Stimulated activated CD8-positive, alpha-beta memory T cell treated with anti-CD3 and anti-CD28 coated beads, Interleukin-7, amount 100 ng/mL, for 48 hours (primary cell): Measurements from ENCODE around the gene LAMP1.
A peak's percentile ranks its signal among the peaks of the same experiment; 100 is the strongest.
"Not testable (repeated sequence)": the region's sequence is repeated elsewhere in the genome, so short reads cannot be mapped to it uniquely, and the experiment has no call there.

ENCODE experiments used
- DNase-seq, 2 donors: peaks; one replicate each; pipeline ENCODE4 v3.0.0-alpha.2; 2020; ENCODE audit warnings: low read depth in 1 of 2; ENCODE audit errors: extremely low read depth in 1 of 2

The LAMP1 gene

GRCh38 chr13:113295776-113296175 lies 1.3 kb upstream of the LAMP1 start:
- DNase-seq = no peak

DNA sequence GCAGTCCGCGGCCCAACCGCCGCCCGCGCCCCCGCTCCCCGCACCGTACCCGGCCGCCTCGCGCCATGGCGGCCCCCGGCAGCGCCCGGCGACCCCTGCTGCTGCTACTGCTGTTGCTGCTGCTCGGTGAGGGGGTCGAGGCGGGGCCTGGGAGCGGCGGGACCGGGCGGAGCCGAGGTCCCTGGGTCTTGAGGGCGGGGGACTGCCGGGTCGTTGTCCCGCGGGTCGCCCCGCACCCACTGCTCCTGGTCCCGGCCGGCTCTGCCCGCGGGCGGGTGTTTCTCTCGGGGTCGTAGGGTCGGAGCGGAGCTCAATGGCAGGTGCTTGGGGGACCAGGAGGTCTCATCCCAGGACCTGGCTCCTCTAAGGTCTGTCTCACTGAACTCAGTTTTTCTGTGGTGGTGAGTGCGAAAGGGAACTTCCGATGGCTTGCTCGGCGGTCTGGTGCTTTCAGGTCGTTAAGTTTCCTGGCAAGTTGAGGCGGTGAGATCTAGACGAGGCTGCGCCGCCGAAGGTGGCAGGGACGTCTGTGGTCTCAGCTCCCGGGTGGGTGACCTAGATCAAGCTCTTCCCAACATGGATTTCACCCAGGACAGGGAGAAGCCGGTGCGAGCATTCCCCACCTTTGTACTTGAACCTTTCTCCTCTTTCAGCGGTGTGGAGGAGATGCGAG lies 467 bp downstream of the LAMP1 start:
- DNase-seq = peak; percentile 18 to 25

DNA sequence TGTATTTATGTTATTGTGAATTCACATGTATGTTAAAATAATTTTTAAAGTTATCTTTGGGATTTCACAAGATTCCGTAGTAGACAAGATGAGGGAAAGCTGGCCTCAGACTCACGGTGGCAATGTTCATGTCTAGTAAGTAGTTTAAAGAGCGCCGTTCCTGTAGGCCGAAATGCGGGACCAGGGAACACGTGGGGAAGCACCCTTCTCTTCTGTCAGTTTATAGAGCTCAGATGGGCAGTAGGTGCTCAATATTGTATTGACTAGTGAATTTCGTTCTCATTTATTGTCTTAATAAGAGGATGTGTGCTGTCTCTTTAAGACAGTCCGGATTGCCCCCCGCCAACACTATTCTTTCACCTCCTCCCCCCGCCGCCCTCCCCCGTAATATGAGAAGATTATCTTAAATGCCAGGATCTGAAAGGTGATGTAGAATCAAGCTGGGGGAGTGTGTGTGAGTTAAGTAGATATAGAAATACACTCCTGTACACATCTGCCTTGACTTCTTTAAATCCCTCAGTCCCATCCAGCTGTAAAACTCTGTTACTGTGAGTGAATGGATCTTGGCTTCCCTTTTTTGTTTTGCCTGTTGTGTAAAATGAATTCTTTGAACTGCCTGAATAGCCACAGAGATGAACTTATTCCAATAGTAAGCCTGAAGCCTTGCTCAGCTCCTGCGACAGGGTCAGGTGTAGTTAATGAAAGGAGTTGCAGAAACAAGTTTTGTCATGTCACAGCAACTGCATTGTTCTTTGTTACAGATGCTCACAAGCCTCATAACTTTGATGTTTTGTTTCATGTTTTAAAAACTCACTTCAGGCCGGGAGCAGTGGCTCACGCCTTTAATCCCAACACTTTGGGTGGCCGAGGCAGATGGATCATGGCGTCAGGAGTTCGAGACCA lies 1.3 kb downstream of the LAMP1 start:
- no peak for DNase-seq

DNA sequence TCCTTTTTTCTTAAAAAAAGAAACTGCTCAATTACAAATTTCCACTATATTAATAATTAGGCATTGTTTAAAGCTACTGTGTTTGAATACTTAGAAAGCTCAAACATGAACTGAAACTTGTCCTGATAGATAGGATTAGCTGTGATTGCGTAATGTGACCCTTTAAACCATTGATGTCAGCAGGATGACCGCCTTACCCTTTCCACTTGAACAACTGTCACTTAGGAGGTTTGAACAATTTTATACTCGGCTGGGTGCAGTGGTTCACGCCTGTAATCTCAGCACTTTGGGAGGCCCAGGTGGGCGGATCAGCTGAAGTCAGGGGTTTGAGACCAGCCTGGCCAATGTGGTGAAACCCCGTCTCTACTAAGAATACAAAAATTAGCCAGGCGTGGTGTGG lies 2.9 kb downstream of the LAMP1 start:
- DNase-seq = no peak

DNA sequence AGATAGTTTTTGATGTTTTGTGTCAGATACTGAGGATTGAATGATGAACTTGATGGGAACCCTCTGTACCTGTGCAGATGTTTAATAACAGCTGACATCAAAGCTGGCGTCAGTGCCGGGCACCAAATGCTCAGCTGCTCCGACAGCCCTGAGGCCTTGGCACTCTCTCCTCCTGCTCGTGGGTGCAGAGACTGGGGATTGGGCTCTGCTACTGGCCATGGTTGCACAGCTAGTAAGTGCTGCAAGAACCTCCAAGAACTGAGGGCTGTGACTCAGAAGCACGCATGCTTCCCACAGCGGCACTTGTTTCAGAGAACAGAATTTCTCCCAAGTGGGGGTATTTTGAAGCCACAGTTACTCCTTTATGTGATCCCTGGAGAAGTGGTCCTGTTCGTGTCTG lies 5.9 kb downstream of the LAMP1 start:
- DNase-seq = no peak

- no peak for DNase-seq
Observed at GRCh38 chr13:113304121-113304520, 7.1 kb downstream of the LAMP1 start.

DNA sequence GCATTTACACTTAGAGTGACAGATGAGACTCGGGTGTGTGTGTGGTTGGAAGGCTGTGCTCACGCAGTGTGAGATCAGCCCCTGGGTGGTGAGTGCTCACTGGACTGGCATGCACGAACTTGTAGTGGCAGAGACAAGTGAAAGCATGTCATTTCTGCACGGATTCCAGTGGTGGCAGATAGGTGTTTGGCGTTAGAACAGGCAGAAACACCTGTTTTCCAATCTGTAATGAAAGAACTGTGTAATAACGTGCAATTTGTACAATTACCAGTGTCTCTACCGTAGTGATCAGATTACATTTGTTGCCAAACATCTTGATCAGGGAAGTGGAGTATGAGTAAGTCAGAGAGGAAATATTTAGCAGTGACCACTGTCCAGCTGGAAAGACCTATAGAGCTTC lies 8.2 kb downstream of the LAMP1 start:
- DNase-seq = no peak

DNA sequence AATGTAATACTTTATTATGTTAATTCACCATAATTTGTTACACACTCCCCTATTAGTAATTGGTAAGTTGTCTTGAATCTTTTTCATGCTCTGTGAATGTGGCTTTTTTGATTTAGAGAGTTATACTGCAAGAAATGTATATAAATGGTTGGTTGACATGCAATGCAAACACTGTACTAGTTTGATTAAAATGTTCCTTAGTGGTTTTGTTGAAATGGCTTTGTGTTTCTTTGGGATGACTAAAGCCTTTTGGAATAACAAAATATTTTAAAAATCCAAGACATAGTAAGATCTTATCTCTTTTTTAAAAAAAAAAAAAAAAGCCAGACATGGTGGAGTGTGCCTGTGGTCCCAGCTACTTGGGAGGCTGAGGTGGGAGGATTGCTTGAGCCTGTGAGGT lies 10.5 kb downstream of the LAMP1 start:
- DNase-seq = no peak

GRCh38 chr13:113309473-113309872 lies 12.4 kb downstream of the LAMP1 start:
- no peak for DNase-seq

- not testable (repeated sequence) for DNase-seq
Observed at GRCh38 chr13:113314112-113314511, 17.1 kb downstream of the LAMP1 start.

DNA sequence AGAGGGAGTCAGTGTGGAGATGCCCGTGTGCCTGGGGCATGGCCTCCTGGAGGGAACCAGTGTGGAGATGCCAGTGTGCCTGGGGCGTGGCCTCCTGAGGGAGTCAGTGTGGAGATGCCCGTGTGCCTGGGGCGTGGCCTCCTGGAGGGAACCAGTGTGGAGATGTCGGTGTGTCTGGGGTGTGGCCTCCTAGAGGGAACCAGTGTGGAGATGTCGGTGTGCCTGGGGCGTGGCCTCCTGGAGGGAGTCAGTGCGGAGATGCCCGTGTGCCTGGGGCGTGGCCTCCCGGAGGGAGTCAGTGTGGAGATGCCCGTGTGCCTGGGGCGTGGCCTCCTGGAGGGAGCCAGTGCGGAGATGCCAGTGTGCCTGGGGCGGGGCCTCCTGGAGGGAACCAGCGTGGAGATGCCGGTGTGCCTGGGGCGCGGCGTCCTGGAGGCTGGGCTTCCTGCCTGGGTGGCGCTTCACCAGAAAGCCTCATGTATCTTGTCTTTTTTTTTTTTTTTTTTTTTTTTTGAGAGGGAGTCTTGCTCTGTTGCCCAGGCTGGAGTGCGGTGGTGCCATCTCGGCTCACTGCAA lies 17.9 kb downstream of the LAMP1 start:
- DNase-seq = not testable (repeated sequence)

GRCh38 chr13:113315992-113316391 lies 19.0 kb downstream of the LAMP1 start:
- DNase-seq = no peak

GRCh38 chr13:113317031-113317430 lies 20.0 kb downstream of the LAMP1 start:
- DNase-seq = no peak

DNA sequence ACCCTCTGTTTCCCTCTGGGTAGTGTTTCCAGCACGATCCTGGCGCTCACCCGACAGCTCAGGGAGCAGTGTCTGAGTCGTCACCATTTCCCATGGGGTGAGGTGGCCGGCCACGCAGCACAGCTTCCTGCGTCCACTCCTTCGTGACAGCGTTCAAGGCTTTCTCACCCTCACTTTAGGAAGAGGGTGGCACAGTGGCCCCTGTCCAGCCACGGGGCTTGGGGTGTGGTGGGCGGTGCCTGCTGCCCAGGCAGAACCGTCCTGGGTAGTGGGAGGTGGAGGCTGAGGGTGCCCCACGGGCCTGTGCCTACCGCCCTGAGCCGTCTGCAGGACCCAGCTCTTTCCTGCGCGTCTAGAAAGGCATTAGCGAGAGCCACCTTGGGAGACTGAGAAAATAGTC lies 21.9 kb downstream of the LAMP1 start:
- no peak for DNase-seq

- no peak for DNase-seq
Observed at GRCh38 chr13:113319371-113319770, 22.3 kb downstream of the LAMP1 start.

GRCh38 chr13:113320226-113320875 lies 23.3 kb downstream of the LAMP1 start:
- DNase-seq = no peak

DNA sequence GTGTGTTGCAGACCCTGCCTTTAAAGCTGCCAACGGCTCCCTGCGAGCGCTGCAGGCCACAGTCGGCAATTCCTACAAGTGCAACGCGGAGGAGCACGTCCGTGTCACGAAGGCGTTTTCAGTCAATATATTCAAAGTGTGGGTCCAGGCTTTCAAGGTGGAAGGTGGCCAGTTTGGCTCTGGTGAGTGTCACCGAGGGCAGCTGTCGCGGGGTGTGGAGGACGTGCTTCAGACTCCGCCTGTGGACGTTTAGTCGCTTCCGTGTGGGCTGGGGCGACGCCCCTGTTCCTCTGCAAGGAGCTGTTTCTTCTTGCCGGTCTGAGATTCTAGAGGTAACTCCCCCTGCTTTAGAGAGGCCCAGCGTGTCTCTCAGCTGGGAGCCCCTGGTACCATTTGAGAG lies 24.5 kb downstream of the LAMP1 start:
- no peak for DNase-seq

GRCh38 chr13:113322043-113322461 lies 25.0 kb downstream of the LAMP1 start:
- DNase-seq = no peak

GRCh38 chr13:113322890-113323651 lies 26.0 kb downstream of the LAMP1 start:
- no peak for DNase-seq

DNA sequence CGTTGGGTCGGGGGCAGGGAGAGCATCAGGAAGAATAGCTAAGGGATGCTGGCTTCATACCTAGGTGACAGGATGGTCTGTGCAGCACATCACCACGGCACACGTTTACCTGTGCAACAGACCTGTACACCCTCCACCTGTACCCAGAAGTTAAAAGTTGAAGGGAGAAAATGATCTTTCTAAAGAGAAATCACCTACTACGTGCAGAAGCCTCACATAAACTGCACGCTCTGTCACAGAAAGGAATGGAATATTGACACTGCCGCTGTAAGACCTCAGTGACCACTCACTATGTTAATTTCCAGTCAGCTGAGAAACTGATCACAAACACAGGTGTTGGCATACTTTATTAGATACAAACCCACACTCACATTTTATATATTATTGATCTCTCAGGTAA lies 26.8 kb downstream of the LAMP1 start:
- no peak for DNase-seq

- no peak for DNase-seq
Observed at GRCh38 chr13:113324398-113324797, 27.4 kb downstream of the LAMP1 start.
